Activated naive CD4-positive, alpha-beta T cell treated with anti-CD3 and anti-CD28 coated beads, Interleukin-2, amount 10 ng/mL, durations not matched to agents 7 days and 5 days (primary cell): Measurements from ENCODE around the gene CHPT1.
"Not testable (repeated sequence)": the region's sequence is repeated elsewhere in the genome, so short reads cannot be mapped to it uniquely, and the experiment has no call there.

Experiments
- CTCF ChIA-PET: fragments of 350-600 bp; sonication (Branson Sonifier 250); formaldehyde crosslinking; loops from one replicate; lab custom pipeline; 2021; ENCODE audit warnings: antibody characterized with exemption; lab: Charles Lee
- DNase-seq: peaks from one replicate; pipeline ENCODE4 v3.0.0-alpha.2; 2020
- H3K27ac Mint-ChIP-seq: one replicate; pipeline ENCODE4 v1.8.0; 2021; ENCODE audit warnings: mild to moderate bottlenecking, moderate library complexity, mixed read lengths
- H3K27me3 Mint-ChIP-seq: one replicate; pipeline ENCODE4 v1.8.0; 2021; ENCODE audit warnings: mild to moderate bottlenecking, mixed read lengths
- H3K36me3 Mint-ChIP-seq: one replicate; pipeline ENCODE4 v1.8.0; 2021; ENCODE audit warnings: mixed read lengths
- H3K4me1 Mint-ChIP-seq: one replicate; pipeline ENCODE4 v1.8.0; 2021; ENCODE audit warnings: mixed read lengths
- H3K4me3 Mint-ChIP-seq: one replicate; pipeline ENCODE4 v1.8.0; 2021; ENCODE audit warnings: mild to moderate bottlenecking, moderate library complexity, mixed read lengths
- H3K9me3 Mint-ChIP-seq: one replicate; pipeline ENCODE4 v1.8.0; 2021; ENCODE audit warnings: mixed read lengths

The CHPT1 gene

GRCh38 chr12:101697197-101697929, at the start of gene CHPT1:
Gene CHPT1, plus strand, starts transcription at chr12:101697640. Its CDS starts 222 bp downstream, at chr12:101697862.
- CTCF ChIA-PET: interaction anchor here (1.4 kb wide), 1 partner anchor 131 kb away, joined by 3 read pairs; no protein-coding TSS in a partner anchor
- H3K27ac Mint-ChIP-seq: peak within 1 kb of the TSS; percentile 87

GRCh38 chr12:101647711-101648110, 49.7 kb upstream of the CHPT1 start:
- Mint-ChIP-seq H3K4me1 (no peaks in the 10 kb centered on the region), H3K27ac (no peak overlapping the region), H3K36me3 (no peaks in the 10 kb centered on the region), H3K27me3 (peaks cover 7% of the 10 kb centered on the region), H3K4me3 (no peak overlapping the region), H3K9me3 (no peaks in the 10 kb centered on the region)
- DNase-seq: no peak
- CTCF ChIA-PET: no interaction called here

More at GRCh38 chr12:101697197-101697929, at the start of gene CHPT1:
- peak within 1 kb of the TSS; percentile 89 for H3K4me3 Mint-ChIP-seq
- peaks cover 4% of the 10 kb centered on the region for H3K36me3 Mint-ChIP-seq
- H3K9me3 Mint-ChIP-seq: no peaks in the 10 kb centered on the region
- H3K4me1 Mint-ChIP-seq: peaks cover 31% of the 10 kb centered on the region
- H3K27me3 Mint-ChIP-seq: no peaks in the 10 kb centered on the region
- DNase-seq: peak; percentile 74

GRCh38 chr12:101648195-101648594, 49.2 kb upstream of the CHPT1 start:
- Mint-ChIP-seq H3K27me3 (peaks cover 5% of the 10 kb centered on the region), H3K4me1 (no peaks in the 10 kb centered on the region), H3K36me3 (no peaks in the 10 kb centered on the region), H3K9me3 (no peaks in the 10 kb centered on the region), H3K27ac (no peak overlapping the region), H3K4me3 (no peak overlapping the region)
- DNase-seq: no peak
- CTCF ChIA-PET: no interaction called here

- H3K36me3 Mint-ChIP-seq: no peaks in the 10 kb centered on the region
- no peaks in the 10 kb centered on the region for H3K4me1 Mint-ChIP-seq
- DNase-seq: no peak
- H3K9me3 Mint-ChIP-seq: no peaks in the 10 kb centered on the region
- CTCF ChIA-PET: no interaction called here
- H3K27ac Mint-ChIP-seq: no peak overlapping the region
- H3K27me3 Mint-ChIP-seq: no peaks in the 10 kb centered on the region
- H3K4me3 Mint-ChIP-seq: no peak overlapping the region
These were observed 46.9 kb upstream of the CHPT1 start for GRCh38 chr12:101650346-101651117.

- CTCF ChIA-PET: no interaction called here
- Mint-ChIP-seq H3K9me3 (no peaks in the 10 kb centered on the region), H3K4me1 (no peaks in the 10 kb centered on the region), H3K27ac (no peak overlapping the region), H3K27me3 (no peaks in the 10 kb centered on the region), H3K4me3 (no peak overlapping the region), H3K36me3 (no peaks in the 10 kb centered on the region)
- DNase-seq: no peak
These were observed 44.4 kb upstream of the CHPT1 start for GRCh38 chr12:101653030-101653429.

GRCh38 chr12:101653503-101653902, 43.9 kb upstream of the CHPT1 start:
- Mint-ChIP-seq H3K36me3 (no peaks in the 10 kb centered on the region), H3K4me3 (no peak overlapping the region), H3K4me1 (no peaks in the 10 kb centered on the region), H3K9me3 (no peaks in the 10 kb centered on the region), H3K27ac (no peak overlapping the region), H3K27me3 (no peaks in the 10 kb centered on the region)
- CTCF ChIA-PET: no interaction called here
- no peak for DNase-seq

GRCh38 chr12:101654442-101654841, 43.0 kb upstream of the CHPT1 start:
- no peaks in the 10 kb centered on the region for H3K27me3 Mint-ChIP-seq
- no peak overlapping the region for H3K4me3 Mint-ChIP-seq
- CTCF ChIA-PET: interaction anchor here (1.0 kb wide), 1 partner anchor 16 kb away, joined by 3 read pairs; no protein-coding TSS in a partner anchor
- no peaks in the 10 kb centered on the region for H3K9me3 Mint-ChIP-seq
- no peaks in the 10 kb centered on the region for H3K4me1 Mint-ChIP-seq
- no peak for DNase-seq
- no peak overlapping the region for H3K27ac Mint-ChIP-seq
- H3K36me3 Mint-ChIP-seq: no peaks in the 10 kb centered on the region

- no peaks in the 10 kb centered on the region for H3K36me3 Mint-ChIP-seq
- CTCF ChIA-PET: interaction anchor here (1.0 kb wide), 1 partner anchor 15 kb away, joined by 3 read pairs; no protein-coding TSS in a partner anchor
- no peaks in the 10 kb centered on the region for H3K9me3 Mint-ChIP-seq
- no peak overlapping the region for H3K4me3 Mint-ChIP-seq
- H3K27me3 Mint-ChIP-seq: no peaks in the 10 kb centered on the region
- DNase-seq: no peak
- H3K27ac Mint-ChIP-seq: no peak overlapping the region
- H3K4me1 Mint-ChIP-seq: no peaks in the 10 kb centered on the region
These were observed 42.0 kb upstream of the CHPT1 start for GRCh38 chr12:101655393-101655792.

GRCh38 chr12:101660662-101661061, 36.8 kb upstream of the CHPT1 start:
- DNase-seq, H3K36me3 Mint-ChIP-seq, H3K4me1 Mint-ChIP-seq, H3K9me3 Mint-ChIP-seq, CTCF ChIA-PET, H3K27me3 Mint-ChIP-seq, H3K4me3 Mint-ChIP-seq, H3K27ac Mint-ChIP-seq: not testable (repeated sequence)

- Mint-ChIP-seq H3K27ac (no peak overlapping the region), H3K36me3 (no peaks in the 10 kb centered on the region), H3K9me3 (no peaks in the 10 kb centered on the region), H3K4me3 (no peak overlapping the region), H3K27me3 (peaks cover 10% of the 10 kb centered on the region), H3K4me1 (no peaks in the 10 kb centered on the region)
- no peak for DNase-seq
- CTCF ChIA-PET: interaction anchor here (0.9 to 1.6 kb wide), 2 partner anchors 21 to 177 kb away, joined by 3 read pairs; no protein-coding TSS in a partner anchor
These were observed 34.1 kb upstream of the CHPT1 start for GRCh38 chr12:101663298-101663697.

- CTCF ChIA-PET: no interaction called here
These were observed 32.4 kb upstream of the CHPT1 start for GRCh38 chr12:101664992-101665391.

GRCh38 chr12:101666052-101666728, 31.2 kb upstream of the CHPT1 start:
- H3K4me1 Mint-ChIP-seq: peaks cover 12% of the 10 kb centered on the region
- DNase-seq: no peak
- H3K9me3 Mint-ChIP-seq: no peaks in the 10 kb centered on the region
- peaks cover 10% of the 10 kb centered on the region for H3K27me3 Mint-ChIP-seq
- no peak overlapping the region for H3K27ac Mint-ChIP-seq
- H3K4me3 Mint-ChIP-seq: no peak overlapping the region
- H3K36me3 Mint-ChIP-seq: no peaks in the 10 kb centered on the region
- CTCF ChIA-PET: interaction anchor here (1.3 kb wide), 1 partner anchor 93 kb away, joined by 6 read pairs; no protein-coding TSS in a partner anchor

More at GRCh38 chr12:101664992-101665391, 32.4 kb upstream of the CHPT1 start:
- Mint-ChIP-seq H3K27ac (no peak overlapping the region), H3K4me3 (no peak overlapping the region), H3K4me1 (peaks cover 2% of the 10 kb centered on the region), H3K27me3 (peaks cover 10% of the 10 kb centered on the region), H3K9me3 (no peaks in the 10 kb centered on the region), H3K36me3 (no peaks in the 10 kb centered on the region)
- no peak for DNase-seq

- no peak overlapping the region for H3K27ac Mint-ChIP-seq
- no peaks in the 10 kb centered on the region for H3K36me3 Mint-ChIP-seq
- CTCF ChIA-PET: interaction anchor here (1.3 kb wide), 1 partner anchor 92 kb away, joined by 6 read pairs; no protein-coding TSS in a partner anchor
- H3K4me3 Mint-ChIP-seq: no peak overlapping the region
- DNase-seq: no peak
- peaks cover 25% of the 10 kb centered on the region for H3K4me1 Mint-ChIP-seq
- H3K27me3 Mint-ChIP-seq: peaks cover 10% of the 10 kb centered on the region
- H3K9me3 Mint-ChIP-seq: no peaks in the 10 kb centered on the region
These were observed 29.8 kb upstream of the CHPT1 start for GRCh38 chr12:101667591-101667990.
